Spinal cord (tissue), 10 donors: Measurements from ENCODE around the gene ZNF700. TPM values are rescaled to one million over a fixed set of nuclear protein-coding genes. Genes with fewer than 3 reads are reported as not detected.
"Not testable (repeated sequence)": the region's sequence is repeated elsewhere in the genome, so short reads cannot be mapped to it uniquely, and the experiment has no call there.

Experiments
- DNase-seq, 6 donors: peaks; one replicate each; pipeline versions ENCODE4 v3.0.0 to v3.0.0-alpha.2; 2013 to 2015; ENCODE audit warnings: low spot score in 6 of 6, low read depth in 4 of 6
- H3K27ac ChIP-seq: one replicate; pipeline ENCODE4 v1.5.1; 2013; ENCODE audit warnings: low read depth, low read length, control low read depth
- H3K27me3 ChIP-seq: one replicate; pipeline ENCODE4 v1.6.1; 2013; ENCODE audit warnings: low read length; ENCODE audit not compliant: control insufficient read depth, insufficient read depth
- H3K36me3 ChIP-seq: one replicate; pipeline ENCODE4 v1.6.1; 2013; ENCODE audit warnings: low read length; ENCODE audit not compliant: control insufficient read depth, insufficient read depth
- H3K4me1 ChIP-seq: one replicate; pipeline ENCODE4 v1.6.1; 2013; ENCODE audit warnings: low read length; ENCODE audit not compliant: control insufficient read depth, insufficient read depth
- H3K4me3 ChIP-seq: one replicate; pipeline ENCODE4 v1.5.1; 2013; ENCODE audit warnings: low read depth, low read length, control low read depth
- H3K9me3 ChIP-seq: one replicate; pipeline ENCODE4 v1.6.1; 2013; ENCODE audit warnings: low read length; ENCODE audit not compliant: control insufficient read depth, insufficient read depth
- WGBS: methylation state at CpG from one replicate; pipeline ENCODE4 v1.1.5; 2013; ENCODE audit warnings: missing lambda C conversion rate; ENCODE audit not compliant: insufficient coverage; 5-methylcytosine and 5-hydroxymethylcytosine counted together
- polyA plus RNA-seq, 2 donors: library from polyadenylated mRNA; unstranded; fragments of 120-200 nt; gene quantifications; one replicate each; pipeline ENCODE4 v1.2.1, GENCODE V29; 2013; ENCODE audit not compliant: insufficient read length in 2 of 2
- small RNA-seq: library from RNA; depleted of rRNA; stranded (forward); fragments of <200 nt; gene quantifications from one replicate; pipeline ENCODE3, GENCODE V24; 2014; ENCODE audit warnings: low replicate concordance
- total RNA-seq, 2 donors: library from RNA; depleted of rRNA in 1 of 2; stranded (reverse); fragments of 120-200 nt in 1 of 2; fragments of >200 nt in 1 of 2; gene quantifications; one replicate each; pipeline versions ENCODE4 v1.2.3 to v1.2.4, GENCODE V29; 2013 to 2014
- donor health status: healthy.

Gene ZNF700
- total and polyA plus RNA-seq, 4 donors = 10.9 to 22.2 (median 14.1) TPM

DNA sequence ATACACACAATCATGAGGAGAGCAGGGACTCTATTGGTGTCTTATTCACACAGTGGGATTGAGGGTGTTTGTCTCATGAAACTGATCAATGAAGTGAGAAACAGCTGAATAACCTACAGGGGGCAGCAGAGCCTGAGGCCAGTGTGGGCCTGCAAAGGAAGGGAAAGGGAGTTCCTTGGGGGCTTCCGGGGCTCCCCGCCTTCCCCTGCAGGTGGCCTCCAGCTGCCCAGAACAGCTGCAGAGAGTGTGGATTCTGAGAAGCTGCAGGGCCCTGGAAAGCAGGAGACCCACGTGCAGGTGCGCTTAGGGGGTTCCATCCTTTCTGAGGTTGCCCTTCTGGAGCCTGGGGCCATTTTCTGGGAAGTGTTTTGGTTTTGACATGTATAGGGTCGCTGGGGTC, 60.1 kb downstream of the ZNF700 start:
- Histone ChIP-seq H3K27me3 (no peaks in the 10 kb centered on the region), H3K36me3 (no peaks in the 10 kb centered on the region), H3K27ac (no peak overlapping the region), H3K9me3 (peaks cover 2% of the 10 kb centered on the region), H3K4me1 (peaks cover 9% of the 10 kb centered on the region), H3K4me3 (no peak overlapping the region)
- 21% methylated on average over 5 of the region's 5 CpGs for WGBS
- DNase-seq = peak in 2 of 6 donors; percentile 7 to 8

- Histone ChIP-seq H3K36me3 (peaks cover 3% of the 10 kb centered on the region), H3K27ac (no peak overlapping the region), H3K4me3 (no peak overlapping the region), H3K9me3 (no peaks in the 10 kb centered on the region), H3K4me1 (peaks cover 9% of the 10 kb centered on the region), H3K27me3 (no peaks in the 10 kb centered on the region)
- no peak for DNase-seq
- WGBS = 94% methylated on average over 13 of the region's 17 CpGs
Measured at GRCh38 chr19:11986754-11987153, 61.8 kb downstream of the ZNF700 start.

GRCh38 chr19:11987405-11988281, 62.7 kb downstream of the ZNF700 start:
- Histone ChIP-seq H3K27me3 (no peaks in the 10 kb centered on the region), H3K36me3 (peaks cover 3% of the 10 kb centered on the region), H3K4me3 (peak overlapping the region; percentile 91), H3K9me3 (no peaks in the 10 kb centered on the region), H3K27ac (peak overlapping the region; percentile 85), H3K4me1 (peaks cover 9% of the 10 kb centered on the region)
- peak; percentile 84 to 98 (median 92) for DNase-seq
- under 1% methylated on average over 40 of the region's 54 CpGs for WGBS

DNA sequence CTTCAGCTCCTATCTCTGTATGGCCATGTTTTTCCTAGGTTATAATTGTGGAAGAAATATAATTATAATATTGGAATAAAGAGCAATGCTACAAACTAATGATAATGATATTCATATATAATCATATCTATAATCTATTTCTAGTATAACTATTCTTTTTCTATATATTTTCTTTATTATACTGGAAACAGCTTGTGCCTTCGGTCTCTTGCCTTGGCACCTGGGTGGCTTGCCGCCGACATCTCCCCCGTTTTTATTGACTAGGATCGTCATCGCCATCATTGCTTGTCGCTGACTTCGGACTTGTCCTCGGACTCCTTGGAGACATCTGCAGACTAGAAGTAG, 64.2 kb downstream of the ZNF700 start:
- 64% methylated on average over 6 of the region's 9 CpGs for WGBS
- Histone ChIP-seq H3K4me1 (peaks cover 9% of the 10 kb centered on the region), H3K4me3 (peak overlapping the region; percentile 91), H3K27me3 (no peaks in the 10 kb centered on the region), H3K27ac (no peak overlapping the region), H3K36me3 (peaks cover 3% of the 10 kb centered on the region), H3K9me3 (no peaks in the 10 kb centered on the region)
- no peak for DNase-seq

GRCh38 chr19:11991921-11992320, 67.0 kb downstream of the ZNF700 start:
- H3K36me3 ChIP-seq, H3K4me3 ChIP-seq, H3K4me1 ChIP-seq, H3K9me3 ChIP-seq, H3K27me3 ChIP-seq, DNase-seq, H3K27ac ChIP-seq: not testable (repeated sequence)
- 100% methylated on average over 1 of the region's 4 CpGs for WGBS

- no peak overlapping the region for H3K4me3 ChIP-seq
- H3K4me1 ChIP-seq = no peaks in the 10 kb centered on the region
- H3K9me3 ChIP-seq = no peaks in the 10 kb centered on the region
- no peak overlapping the region for H3K27ac ChIP-seq
- no peak for DNase-seq
- H3K36me3 ChIP-seq = peaks cover 3% of the 10 kb centered on the region
- H3K27me3 ChIP-seq = no peaks in the 10 kb centered on the region
- 100% methylated on average over 1 of the region's 1 CpG for WGBS
Measured at GRCh38 chr19:11995174-11995573, 70.3 kb downstream of the ZNF700 start.

Small RNA genes within 50 kb of the gene (small RNA-seq; reads per million reads assigned to genes)
- not detected for gene RNA5SP464

Other genes with a start within 250 kb of the ZNF700 start
- gene ZNF823, start 186.2 kb upstream of the ZNF700 start, total RNA-seq = 10 to 100 TPM; 16.0 to 26.1 TPM
- gene ZNF823, start 186.2 kb upstream of the ZNF700 start, polyA plus RNA-seq = 1 to 10 TPM; 4.8 to 5.5 TPM
- 10 to 100 TPM; 23.4 to 38.5 TPM for gene ZNF441, start 158.1 kb upstream of the ZNF700 start, total RNA-seq
- 10 to 100 TPM; 10.7 to 13.0 TPM for gene ZNF441, start 158.1 kb upstream of the ZNF700 start, polyA plus RNA-seq
- gene ZNF491, start 126.6 kb upstream of the ZNF700 start, total RNA-seq = 10 to 100 TPM in 1 of 2 donors, 1 to 10 TPM in 1; 8.7 to 13.9 TPM
- gene ZNF491, start 126.6 kb upstream of the ZNF700 start, polyA plus RNA-seq = 1 to 10 TPM; 7.3 to 9.6 TPM
- gene ZNF440, start 110.8 kb upstream of the ZNF700 start, total RNA-seq = 10 to 100 TPM; 20.6 to 21.0 TPM
- gene ZNF440, start 110.8 kb upstream of the ZNF700 start, polyA plus RNA-seq = 10 to 100 TPM; 13.1 to 22.6 TPM
- 10 to 100 TPM; 21.8 to 30.2 TPM for gene ZNF439, start 76.4 kb upstream of the ZNF700 start, total RNA-seq
- 10 to 100 TPM; 21.7 to 23.3 TPM for gene ZNF439, start 76.4 kb upstream of the ZNF700 start, polyA plus RNA-seq
- 10 to 100 TPM; 17.2 to 19.8 TPM for gene ZNF69, start 37.3 kb upstream of the ZNF700 start, total RNA-seq
- gene ZNF69, start 37.3 kb upstream of the ZNF700 start, polyA plus RNA-seq = 10 to 100 TPM in 1 of 2 donors, 1 to 10 TPM in 1; 7.5 to 13.7 TPM
- 1 to 10 TPM; 4.8 to 5.7 TPM for gene ZNF763, start 39.9 kb downstream of the ZNF700 start, total RNA-seq
- 1 to 10 TPM; 3.8 to 4.8 TPM for gene ZNF763, start 39.9 kb downstream of the ZNF700 start, polyA plus RNA-seq
- gene ZNF433, start 110.6 kb downstream of the ZNF700 start, total RNA-seq = 10 to 100 TPM; 13.3 to 21.1 TPM
- 10 to 100 TPM in 1 of 2 donors, 1 to 10 TPM in 1; 7.7 to 11.9 TPM for gene ZNF433, start 110.6 kb downstream of the ZNF700 start, polyA plus RNA-seq
- gene ZNF878, start 127.9 kb downstream of the ZNF700 start, total RNA-seq = under 1 TPM; 0.44 to 0.59 TPM
- 1 to 10 TPM in 1 of 2 donors, under 1 TPM in 1; 0.62 to 1.6 TPM for gene ZNF878, start 127.9 kb downstream of the ZNF700 start, polyA plus RNA-seq
- gene ZNF844, start 139.6 kb downstream of the ZNF700 start, total RNA-seq = 10 to 100 TPM; 23.1 to 24.2 TPM
- 10 to 100 TPM; 11.2 to 12.1 TPM for gene ZNF844, start 139.6 kb downstream of the ZNF700 start, polyA plus RNA-seq
- 10 to 100 TPM in 1 of 2 donors, 1 to 10 TPM in 1; 9.6 to 10.7 TPM for gene ZNF20, start 215.2 kb downstream of the ZNF700 start, total RNA-seq
- 1 to 10 TPM; 4.4 to 5.6 TPM for gene ZNF20, start 215.2 kb downstream of the ZNF700 start, polyA plus RNA-seq
- gene ZNF625, start 231.6 kb downstream of the ZNF700 start, total RNA-seq = 10 to 100 TPM; 21.9 to 25.8 TPM
- gene ZNF625, start 231.6 kb downstream of the ZNF700 start, polyA plus RNA-seq = 10 to 100 TPM; 15.2 to 17.8 TPM
- 10 to 100 TPM; 18.7 to 25.2 TPM for gene ZNF136, start 238.0 kb downstream of the ZNF700 start, total RNA-seq
- 10 to 100 TPM; 13.3 to 15.3 TPM for gene ZNF136, start 238.0 kb downstream of the ZNF700 start, polyA plus RNA-seq